Measurements from ENCODE around the gene ELMO1.

DNA sequence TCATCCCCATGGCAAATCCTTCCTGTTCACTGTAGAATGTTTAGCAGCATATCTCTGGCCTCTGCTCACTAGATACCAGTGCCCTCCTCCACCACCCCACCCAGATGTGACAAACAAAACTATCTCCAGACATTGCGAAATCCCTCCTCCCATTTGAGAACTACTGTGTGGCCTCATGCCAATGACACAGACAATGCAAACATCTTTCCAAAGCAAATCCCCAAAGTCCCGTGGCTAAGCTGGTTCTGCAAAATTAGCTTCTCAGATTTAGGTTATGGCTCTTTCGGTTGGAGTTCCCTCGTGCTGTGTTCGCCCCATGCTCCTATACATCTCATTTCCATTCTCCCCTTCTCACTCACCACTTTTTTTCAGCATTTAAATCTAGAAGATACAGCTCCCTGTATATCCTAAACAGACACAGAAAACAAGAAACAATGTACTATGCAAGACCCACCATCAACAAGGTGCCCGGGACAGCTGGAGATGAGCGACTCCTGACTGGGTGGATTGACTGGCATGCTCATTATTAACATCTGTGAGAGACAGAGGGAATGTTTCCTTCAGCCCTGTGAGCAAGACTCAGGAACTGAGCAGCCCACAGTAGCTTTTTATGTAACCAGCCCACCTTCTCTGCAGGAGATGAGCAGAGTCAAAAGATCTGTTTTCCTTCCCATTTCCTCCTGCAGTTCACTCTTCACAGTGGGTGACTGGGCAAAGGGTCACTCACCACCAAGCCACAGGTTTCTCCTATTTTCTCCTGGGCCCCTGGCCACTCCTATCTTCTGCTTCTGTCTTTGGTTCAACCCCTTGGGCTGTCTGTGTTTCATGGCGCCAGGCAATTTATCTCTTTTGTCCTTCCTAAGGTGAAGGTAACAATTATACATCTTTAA lies 498.7 kb downstream of the ELMO1 start:
- no peak for TF ChIP-seq CTCF (IDR thresholded peaks at IDR 0.05)
- TF ChIP-seq POLR2A (IDR thresholded peaks at IDR 0.05), result no peak

Measured in adrenal gland (tissue), 5 donors.